ENCODE results near the gene ZBTB20.

DNA sequence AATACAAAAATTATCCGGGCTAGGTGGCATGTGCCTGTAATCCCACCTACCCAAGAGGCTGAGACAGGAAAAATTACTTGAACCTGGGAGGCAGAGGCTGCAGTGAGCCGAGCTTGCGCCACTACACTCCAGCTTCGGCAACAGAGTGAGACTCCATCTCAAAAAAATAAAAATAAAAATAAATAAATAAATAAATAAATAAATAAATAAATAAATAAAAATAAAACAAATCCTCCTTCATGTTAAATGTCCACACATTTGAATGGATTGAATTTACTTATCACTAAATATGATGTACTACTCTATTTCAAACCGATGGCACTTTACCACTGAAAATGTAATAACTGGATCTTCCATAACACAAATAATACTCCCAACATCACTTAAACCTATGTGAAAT is 36.3 kb downstream of the ZBTB20 start:
- TF ChIP-seq, protein P1, sequence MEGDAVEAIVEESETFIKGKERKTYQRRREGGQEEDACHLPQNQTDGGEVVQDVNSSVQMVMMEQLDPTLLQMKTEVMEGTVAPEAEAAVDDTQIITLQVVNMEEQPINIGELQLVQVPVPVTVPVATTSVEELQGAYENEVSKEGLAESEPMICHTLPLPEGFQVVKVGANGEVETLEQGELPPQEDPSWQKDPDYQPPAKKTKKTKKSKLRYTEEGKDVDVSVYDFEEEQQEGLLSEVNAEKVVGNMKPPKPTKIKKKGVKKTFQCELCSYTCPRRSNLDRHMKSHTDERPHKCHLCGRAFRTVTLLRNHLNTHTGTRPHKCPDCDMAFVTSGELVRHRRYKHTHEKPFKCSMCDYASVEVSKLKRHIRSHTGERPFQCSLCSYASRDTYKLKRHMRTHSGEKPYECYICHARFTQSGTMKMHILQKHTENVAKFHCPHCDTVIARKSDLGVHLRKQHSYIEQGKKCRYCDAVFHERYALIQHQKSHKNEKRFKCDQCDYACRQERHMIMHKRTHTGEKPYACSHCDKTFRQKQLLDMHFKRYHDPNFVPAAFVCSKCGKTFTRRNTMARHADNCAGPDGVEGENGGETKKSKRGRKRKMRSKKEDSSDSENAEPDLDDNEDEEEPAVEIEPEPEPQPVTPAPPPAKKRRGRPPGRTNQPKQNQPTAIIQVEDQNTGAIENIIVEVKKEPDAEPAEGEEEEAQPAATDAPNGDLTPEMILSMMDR (IDR thresholded peaks at IDR 0.05): no peak
- no peak for TF ChIP-seq POLR2A (IDR thresholded peaks at IDR 0.05)
- no peak for TF ChIP-seq EP300 (IDR thresholded peaks at IDR 0.05)
